HG02623 (cell line): ENCODE measurements around the gene PUS10.
"Not testable (repeated sequence)": the region's sequence is repeated elsewhere in the genome, so short reads cannot be mapped to it uniquely, and the experiment has no call there.

Source experiments
- ATAC-seq: cut with Tn5 transposase; IDR thresholded peaks from one replicate; pipeline ENCODE4 v1.9.1; 2021; ENCODE audit warnings: moderate library complexity; ENCODE audit not compliant: unreplicated experiment

Gene PUS10

DNA sequence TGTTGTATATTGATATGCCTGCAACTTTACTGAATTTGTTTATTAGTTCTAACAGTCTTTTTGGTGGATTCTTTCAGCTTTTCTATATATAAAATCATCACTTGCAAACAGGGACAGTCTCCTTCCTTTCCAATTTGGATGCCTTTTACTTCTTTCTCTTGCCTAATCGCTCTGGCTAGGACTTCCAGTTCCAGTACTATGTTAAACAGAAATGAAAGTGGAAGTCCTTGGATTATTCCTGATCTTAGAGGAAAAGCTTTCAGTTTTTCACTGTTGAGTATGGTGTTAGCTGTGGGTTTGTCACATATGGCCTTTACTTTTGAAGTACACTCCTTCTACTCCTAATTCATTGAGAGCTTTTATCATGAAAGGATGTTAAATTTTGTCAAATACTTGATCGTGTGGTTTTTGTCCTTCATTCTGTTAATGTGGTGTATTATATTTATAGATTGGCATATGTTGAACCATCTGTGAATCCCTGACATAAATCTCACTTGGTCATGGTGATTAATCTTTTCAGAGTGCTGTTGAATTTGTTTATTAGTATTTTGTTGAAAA, 83.8 kb downstream of the PUS10 start:
- no peak for ATAC-seq

DNA sequence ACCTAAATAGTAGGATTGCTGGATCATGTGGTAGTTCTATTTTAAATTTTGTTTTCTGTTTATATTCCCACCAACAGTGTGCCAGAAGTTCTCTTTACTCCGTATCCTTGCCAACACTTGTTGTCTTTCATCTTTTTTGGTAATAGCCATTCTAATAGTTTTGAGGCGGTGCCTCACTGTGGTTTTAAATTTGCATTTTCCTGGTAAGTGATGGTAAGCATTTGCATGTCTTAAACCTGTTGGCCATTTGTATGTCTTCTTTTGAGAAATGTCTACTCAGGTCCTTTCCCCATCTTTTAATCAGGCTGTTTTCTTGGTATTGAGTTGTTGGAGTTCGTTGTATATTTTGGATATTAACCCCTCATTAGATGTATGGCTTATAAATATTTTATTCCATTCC, 85.1 kb downstream of the PUS10 start:
- ATAC-seq: no peak

DNA sequence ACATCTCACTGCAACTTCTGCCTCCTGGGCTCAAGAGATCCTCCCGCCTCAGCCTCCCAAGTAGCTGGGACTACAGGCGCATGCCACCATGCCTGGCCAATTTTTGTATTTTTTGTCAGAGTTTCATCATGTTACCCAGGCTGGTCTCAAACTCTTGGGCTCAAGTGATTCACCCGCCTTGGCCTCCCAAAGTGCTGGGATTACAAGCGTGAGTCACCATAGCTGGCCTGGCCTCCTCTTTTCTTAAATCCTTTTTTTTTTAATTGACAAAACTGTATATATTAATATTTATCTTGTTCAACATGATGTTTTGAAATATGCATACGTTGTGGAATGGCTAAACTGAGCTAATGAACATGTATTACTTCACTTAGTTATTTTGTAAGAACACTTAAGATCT, 86.0 kb downstream of the PUS10 start:
- ATAC-seq: not testable (repeated sequence)

DNA sequence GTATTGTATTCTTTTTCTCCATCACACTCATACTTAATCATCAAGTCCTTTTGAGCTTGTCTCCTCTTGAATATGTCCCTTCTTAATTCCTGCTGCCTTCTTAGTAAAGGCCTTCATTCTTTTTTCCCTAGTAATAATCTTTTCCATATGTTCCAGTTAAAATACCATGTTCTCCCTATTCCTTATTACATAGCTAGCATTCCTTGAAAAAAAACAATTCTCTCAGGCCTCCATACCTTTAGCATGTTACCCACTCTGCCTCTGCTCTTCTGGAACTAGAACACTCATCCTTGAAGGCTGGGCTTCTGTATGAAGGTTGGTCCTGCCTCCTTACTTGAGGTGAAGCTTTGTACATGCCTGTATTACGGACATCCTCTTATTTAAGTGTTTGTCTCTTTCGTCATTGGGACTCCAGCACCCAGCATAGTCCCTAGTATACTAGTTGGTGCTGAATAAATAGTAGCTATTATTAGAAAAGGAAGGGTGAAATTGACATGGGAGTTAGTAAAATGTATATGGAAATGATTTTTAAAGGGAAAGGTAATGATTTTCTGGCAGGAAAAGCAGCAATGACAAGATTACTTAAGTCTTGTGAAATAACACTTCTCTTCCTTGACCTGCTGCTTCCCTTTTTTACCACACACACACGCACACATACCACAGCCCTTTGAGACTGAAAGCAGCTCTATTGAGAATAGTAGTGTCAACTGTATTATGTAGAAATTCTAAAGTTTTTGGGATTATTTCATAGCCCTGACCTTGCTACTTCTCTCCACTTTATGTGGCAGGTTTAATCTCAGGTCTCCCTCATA, 91.1 kb downstream of the PUS10 start:
- ATAC-seq: no peak

DNA sequence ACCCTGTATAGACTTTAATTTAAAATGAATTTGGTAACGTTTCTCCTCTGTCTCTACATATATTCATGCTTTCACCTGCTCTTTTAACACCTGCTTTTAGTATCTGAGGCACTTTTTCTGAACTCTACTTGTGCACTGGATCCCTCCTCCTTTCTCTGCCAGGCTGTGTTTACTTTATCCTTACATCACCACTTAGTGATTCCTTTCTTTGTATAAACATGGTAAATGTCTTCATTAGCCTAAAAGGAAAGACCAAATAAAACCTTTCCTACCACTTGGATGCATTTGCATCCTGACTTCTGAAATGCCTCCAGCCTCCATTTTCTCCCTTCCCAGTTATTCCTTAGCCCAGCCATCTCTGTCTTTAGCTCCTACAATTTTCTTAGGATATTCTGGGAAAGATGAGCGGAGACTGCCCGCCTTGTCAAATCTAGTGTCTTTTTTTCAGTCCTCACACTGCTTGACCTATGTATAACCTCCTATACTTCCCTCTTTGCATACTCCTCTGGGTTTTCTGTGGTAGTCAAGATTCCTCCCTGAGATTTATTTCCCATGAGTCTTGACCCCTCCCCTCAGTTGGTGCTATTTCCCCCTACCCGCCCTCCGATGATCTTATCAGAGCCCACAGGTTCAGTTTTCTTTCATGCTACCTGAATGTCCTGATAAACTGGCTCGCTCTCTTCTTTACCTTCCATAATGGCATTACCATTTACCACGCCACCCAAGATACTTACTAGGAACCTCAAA, 91.9 kb downstream of the PUS10 start:
- no peak for ATAC-seq

DNA sequence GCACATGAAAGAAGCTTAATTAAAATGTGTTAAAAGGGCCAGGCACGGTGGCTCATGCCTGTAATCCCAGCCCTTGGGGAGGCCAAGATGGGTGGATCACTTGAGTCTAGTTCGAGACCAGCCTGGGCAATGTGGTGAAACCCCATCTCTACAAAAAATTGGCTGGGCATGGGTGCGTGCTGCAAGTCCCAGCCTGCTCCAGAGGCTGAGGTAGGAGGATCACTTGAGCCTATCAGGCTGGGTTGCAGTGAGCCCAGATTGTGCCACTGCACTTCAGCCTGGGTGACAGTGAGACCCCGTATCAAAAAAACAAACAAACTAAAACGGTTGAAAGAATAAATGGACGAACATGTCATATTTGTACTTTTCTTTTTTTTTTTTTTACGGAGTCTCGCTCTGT, 110.7 kb downstream of the PUS10 start:
- ATAC-seq: no peak

DNA sequence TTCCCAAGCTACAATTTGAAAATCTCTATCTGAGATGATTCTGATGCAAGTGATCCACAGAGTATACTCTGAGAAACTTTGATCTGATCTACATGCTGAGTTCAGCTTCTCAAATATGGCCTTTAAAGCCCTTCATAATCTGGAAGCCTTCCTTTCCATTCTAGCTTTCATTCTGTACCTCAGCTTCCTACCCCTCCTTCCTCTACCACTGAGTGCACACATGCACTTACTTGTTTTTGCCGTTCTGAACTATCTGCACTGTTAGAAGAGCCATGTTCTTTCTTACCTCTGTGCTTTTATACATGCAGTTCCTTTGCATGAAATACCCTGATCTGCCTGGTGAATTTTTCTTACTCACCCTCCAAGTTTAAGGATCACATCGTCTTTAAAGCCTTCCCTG, 111.7 kb downstream of the PUS10 start:
- ATAC-seq: no peak

DNA sequence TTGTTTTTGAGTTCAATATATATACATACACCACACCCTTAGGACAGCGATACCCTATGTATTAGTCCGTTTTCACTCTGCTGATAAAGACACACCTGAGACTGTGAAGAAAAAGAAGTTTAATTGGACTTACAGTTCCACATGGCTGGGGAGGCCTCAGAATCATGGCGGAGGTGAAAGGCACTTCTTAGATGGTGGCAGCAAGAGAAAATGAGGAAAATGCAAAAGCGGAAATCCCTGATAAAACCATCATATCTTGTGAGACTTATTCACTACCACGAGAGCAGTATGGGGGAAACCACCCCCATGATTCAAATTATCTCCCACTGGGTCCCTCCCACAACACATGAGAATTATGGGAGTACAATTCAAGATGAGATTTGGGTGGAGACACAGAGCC, 112.2 kb downstream of the PUS10 start:
- ATAC-seq: not testable (repeated sequence)

DNA sequence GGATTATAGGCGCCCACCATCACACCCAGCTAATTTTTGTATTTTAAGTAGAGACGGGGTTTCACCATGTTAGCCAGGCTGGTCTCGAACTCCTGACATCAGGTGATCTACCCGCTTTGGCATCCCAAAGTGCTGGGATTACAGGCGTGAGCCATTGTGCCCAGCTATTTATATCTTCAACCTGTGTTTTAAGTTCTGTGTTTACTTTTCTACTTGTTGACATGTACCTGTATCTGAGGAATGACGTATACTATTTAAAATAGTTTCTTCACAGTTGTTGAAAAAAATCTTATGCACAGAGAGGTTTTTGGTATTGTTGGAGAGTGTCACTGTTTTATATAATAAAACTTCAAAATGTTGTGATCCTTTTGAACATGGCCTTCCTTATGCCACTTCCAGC, 116.8 kb downstream of the PUS10 start:
- not testable (repeated sequence) for ATAC-seq

DNA sequence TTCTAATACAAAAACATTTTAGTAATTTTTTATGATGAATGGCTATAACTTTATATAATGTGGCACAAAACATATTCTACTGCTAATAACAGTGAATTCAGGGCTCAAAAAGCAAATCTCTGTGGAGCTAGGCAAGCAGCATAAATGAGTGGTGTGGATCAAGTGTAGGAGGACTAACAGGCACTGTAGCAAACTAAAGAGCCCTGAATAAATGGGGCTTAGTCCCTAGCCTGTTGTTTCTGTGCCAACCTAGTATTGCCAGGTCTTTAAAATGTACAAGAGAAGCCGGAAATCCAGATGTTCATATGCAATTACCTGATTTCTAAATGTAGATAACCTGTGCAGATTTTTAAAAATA, 118.2 kb downstream of the PUS10 start:
- peak; percentile 37 for ATAC-seq

DNA sequence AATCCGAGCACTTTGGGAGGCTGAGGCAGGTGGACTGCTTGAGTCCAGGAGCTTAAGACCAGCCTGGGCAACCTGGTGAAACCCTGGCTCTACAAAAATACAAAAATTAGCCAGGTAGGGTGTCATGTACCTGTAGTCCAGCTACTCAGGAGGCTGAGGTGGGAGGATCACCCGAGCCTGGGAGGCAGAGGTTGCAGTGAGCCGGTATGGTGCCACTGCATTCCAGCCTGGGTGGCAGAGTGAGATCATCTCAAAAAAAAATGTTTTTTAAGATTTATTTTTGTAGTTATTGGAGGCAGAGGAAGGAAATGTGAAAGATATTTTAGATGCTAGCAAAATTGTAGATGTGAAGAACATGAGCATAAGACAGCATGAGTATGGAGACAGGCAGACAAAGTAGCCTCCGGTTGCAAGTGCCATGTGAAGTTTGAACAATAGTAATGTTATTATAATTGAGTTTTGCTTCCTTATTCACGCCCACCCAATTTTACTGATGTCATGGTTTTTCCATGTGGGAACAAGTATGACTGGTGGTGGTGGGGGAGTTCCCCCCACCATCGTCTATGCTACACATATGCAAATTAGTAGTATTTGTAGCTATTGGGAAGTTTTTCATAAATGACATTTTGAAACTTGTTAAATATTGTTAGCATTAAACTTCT, 118.7 kb downstream of the PUS10 start:
- peak; percentile 72 for ATAC-seq

DNA sequence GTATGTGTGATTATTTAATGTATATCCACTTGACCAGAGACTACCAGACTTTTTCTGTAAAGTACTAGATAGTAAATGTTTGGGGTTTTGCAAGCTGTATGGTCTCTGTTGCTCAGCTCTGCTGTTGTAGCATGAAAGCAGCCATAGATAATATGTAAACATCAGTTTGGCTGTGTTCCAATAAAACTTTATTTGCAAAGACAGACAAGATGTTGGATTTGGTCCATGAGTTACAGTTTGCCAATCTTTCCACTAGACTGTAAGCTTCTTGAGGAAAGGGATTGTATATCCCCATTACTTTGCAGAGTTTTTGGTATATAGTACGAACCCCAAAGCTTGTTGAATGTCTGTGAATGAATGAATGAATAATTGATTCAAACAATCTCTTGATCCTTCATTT, 119.5 kb downstream of the PUS10 start:
- no peak for ATAC-seq
